WTC11 (cell line): ENCODE measurements around the gene RABEP1.

Experiments used
- TF ChIP-seq, protein P1 (sequence below): fragments of 200-600 bp; IDR thresholded peaks from 2 replicates; pipeline ENCODE4 v1.8.0; 2022; ENCODE audit warnings: antibody characterized with exemption
- TF ChIP-seq, protein P2 (sequence below): sonication (generic); formaldehyde crosslinking; IDR thresholded peaks from 2 replicates; pipeline ENCODE4 v1.8.1; 2022; ENCODE audit warnings: mild to moderate bottlenecking, moderate library complexity, missing genetic modification reagents
- TF ChIP-seq, protein P3 (sequence below): sonication (generic); formaldehyde crosslinking; IDR thresholded peaks from 2 replicates; pipeline ENCODE4 v1.8.1; 2023; ENCODE audit warnings: mild to moderate bottlenecking, missing genetic modification reagents

DNA sequence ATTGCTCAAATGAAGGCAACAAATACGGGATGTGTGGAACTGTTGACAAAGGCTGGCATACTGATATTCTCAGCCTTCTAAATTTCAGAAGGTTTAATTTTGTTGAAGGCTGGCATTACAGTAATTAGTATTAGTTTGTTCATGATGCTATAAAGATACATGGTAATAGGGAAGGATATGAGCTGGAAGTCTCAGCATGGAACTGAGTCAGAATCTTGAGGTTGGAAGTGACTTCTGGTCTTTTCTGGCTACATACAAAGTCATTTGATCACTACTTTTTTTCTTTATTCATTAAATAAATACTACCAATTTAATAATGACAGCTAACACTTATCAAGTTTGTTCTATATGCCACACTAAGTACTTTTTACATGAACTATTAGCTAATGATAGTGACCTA is 22.6 kb downstream of the RABEP1 start:
- TF ChIP-seq, protein P1, sequence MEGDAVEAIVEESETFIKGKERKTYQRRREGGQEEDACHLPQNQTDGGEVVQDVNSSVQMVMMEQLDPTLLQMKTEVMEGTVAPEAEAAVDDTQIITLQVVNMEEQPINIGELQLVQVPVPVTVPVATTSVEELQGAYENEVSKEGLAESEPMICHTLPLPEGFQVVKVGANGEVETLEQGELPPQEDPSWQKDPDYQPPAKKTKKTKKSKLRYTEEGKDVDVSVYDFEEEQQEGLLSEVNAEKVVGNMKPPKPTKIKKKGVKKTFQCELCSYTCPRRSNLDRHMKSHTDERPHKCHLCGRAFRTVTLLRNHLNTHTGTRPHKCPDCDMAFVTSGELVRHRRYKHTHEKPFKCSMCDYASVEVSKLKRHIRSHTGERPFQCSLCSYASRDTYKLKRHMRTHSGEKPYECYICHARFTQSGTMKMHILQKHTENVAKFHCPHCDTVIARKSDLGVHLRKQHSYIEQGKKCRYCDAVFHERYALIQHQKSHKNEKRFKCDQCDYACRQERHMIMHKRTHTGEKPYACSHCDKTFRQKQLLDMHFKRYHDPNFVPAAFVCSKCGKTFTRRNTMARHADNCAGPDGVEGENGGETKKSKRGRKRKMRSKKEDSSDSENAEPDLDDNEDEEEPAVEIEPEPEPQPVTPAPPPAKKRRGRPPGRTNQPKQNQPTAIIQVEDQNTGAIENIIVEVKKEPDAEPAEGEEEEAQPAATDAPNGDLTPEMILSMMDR: no peak
- TF ChIP-seq, protein P2, sequence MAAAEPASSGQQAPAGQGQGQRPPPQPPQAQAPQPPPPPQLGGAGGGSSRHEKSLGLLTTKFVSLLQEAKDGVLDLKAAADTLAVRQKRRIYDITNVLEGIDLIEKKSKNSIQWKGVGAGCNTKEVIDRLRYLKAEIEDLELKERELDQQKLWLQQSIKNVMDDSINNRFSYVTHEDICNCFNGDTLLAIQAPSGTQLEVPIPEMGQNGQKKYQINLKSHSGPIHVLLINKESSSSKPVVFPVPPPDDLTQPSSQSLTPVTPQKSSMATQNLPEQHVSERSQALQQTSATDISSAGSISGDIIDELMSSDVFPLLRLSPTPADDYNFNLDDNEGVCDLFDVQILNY (CRISPR knock-in tag): no peak
- TF ChIP-seq, protein P3, sequence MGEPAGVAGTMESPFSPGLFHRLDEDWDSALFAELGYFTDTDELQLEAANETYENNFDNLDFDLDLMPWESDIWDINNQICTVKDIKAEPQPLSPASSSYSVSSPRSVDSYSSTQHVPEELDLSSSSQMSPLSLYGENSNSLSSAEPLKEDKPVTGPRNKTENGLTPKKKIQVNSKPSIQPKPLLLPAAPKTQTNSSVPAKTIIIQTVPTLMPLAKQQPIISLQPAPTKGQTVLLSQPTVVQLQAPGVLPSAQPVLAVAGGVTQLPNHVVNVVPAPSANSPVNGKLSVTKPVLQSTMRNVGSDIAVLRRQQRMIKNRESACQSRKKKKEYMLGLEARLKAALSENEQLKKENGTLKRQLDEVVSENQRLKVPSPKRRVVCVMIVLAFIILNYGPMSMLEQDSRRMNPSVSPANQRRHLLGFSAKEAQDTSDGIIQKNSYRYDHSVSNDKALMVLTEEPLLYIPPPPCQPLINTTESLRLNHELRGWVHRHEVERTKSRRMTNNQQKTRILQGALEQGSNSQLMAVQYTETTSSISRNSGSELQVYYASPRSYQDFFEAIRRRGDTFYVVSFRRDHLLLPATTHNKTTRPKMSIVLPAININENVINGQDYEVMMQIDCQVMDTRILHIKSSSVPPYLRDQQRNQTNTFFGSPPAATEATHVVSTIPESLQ: no peak
